Activated B cell treated with CpG ODN at 0.5 μM for 24 hours (primary cell): Measurements from ENCODE around the gene SP2. TPM values are rescaled to one million over a fixed set of nuclear protein-coding genes. Genes with fewer than 3 reads are reported as not detected.

ENCODE experiments used
- ATAC-seq: fragments of 200-7000 bp; cut with Tn5 transposase; one replicate; pipeline ENCODE4 v1.10.0; 2021; ENCODE audit warnings: low read depth, mild to moderate bottlenecking, moderate library complexity
- CTCF ChIA-PET: fragments of 350-600 bp; sonication (Branson Sonifier 250); formaldehyde crosslinking; loops from one replicate; lab custom pipeline; 2021; ENCODE audit warnings: antibody characterized with exemption; lab: Charles Lee
- POLR2A ChIA-PET: fragments of 350-600 bp; sonication (Branson Sonifier 250); formaldehyde crosslinking; loops from one replicate; lab custom pipeline; 2021; ENCODE audit warnings: antibody characterized with exemption; lab: Charles Lee
- DNase-seq: peaks from one replicate; pipeline ENCODE4 v3.0.0; 2022
- H3K27ac Mint-ChIP-seq: one replicate; pipeline ENCODE4 v1.8.0; 2020; ENCODE audit warnings: mixed read lengths
- H3K27me3 Mint-ChIP-seq: one replicate; pipeline ENCODE4 v1.8.0; 2021; ENCODE audit warnings: mixed read lengths
- H3K36me3 Mint-ChIP-seq: one replicate; pipeline ENCODE4 v1.8.0; 2021; ENCODE audit warnings: low read depth, mixed read lengths
- H3K4me1 Mint-ChIP-seq: one replicate; pipeline ENCODE4 v1.8.0; 2021; ENCODE audit warnings: mixed read lengths
- H3K4me3 Mint-ChIP-seq: one replicate; pipeline ENCODE4 v1.8.0; 2020; ENCODE audit warnings: mild to moderate bottlenecking, mixed read lengths
- H3K9me3 Mint-ChIP-seq: one replicate; pipeline ENCODE4 v1.8.0; 2020; ENCODE audit warnings: mixed read lengths
- intact Hi-C: fragments of 100-400 bp; cut with micrococcal nuclease; formaldehyde crosslinking; loops from one replicate; pipeline ENCODE4 v1.15.1; 2024
- total RNA-seq: library from RNA; stranded (reverse); gene quantifications from 2 replicates; pipeline ENCODE4 v1.2.3, GENCODE V29; 2022
- TF ChIP-seq, protein P1 (sequence below): fragments of 200-600 bp; IDR thresholded peaks from one replicate; pipeline ENCODE4 v1.8.0; 2022; ENCODE audit warnings: antibody characterized with exemption, mild to moderate bottlenecking

SP2 gene
- total RNA-seq, 1 donor from 2014 or later: 28.5 TPM

DNA sequence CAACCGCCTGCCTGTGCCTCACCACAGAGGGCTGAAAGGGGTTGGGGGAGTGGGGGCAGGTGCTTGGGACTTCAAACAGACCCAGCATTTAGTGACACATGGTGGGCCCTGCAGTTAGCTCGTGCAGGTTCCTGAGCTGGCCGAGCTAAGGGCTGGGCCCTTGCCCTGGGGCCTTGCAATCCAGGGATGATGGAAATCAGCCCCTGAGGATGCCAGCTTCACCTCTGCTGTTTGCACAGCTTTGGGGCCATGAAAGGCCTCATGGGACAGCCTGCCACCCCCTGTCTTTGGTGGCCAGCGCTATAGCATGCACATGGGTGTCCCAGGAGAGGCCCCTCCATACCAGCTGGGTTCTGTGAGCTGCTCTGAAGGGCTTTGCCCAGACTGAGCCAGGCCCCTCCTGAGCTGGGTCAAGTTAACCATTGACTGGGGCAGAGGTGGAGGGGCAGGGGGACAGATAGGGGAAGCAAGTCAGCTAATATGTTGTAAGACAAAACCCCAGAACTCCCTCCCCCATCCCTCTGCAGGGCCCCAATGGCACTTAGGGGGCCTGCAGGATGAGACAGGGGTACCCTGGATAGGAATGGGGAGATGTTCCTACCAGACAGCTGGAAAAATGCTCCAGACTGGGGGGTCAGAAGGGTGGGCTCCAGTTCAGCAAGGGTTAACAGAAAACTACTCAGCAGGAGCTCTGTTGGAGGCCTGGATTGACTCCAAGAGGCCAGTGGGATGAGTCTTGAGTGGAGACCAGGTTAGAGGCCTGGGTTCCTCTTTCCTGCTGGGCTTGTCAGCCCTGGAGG is 61.0 kb downstream of the SP2 start:
- ChIA-PET POLR2A (no interaction called here), CTCF (interaction anchor here (0.7 to 2.0 kb wide), 3 partner anchors 10 to 123 kb away, joined by 3 to 9 read pairs (median 4); no protein-coding TSS in a partner anchor)
- no peak overlapping the region for H3K4me3 Mint-ChIP-seq
- DNase-seq (no peak), ATAC-seq (no peak)
- intact Hi-C loops: no loop called here
- H3K36me3 Mint-ChIP-seq: no peaks in the 10 kb centered on the region
- H3K9me3 Mint-ChIP-seq: no peaks in the 10 kb centered on the region
- H3K27ac Mint-ChIP-seq: no peak overlapping the region
- H3K4me1 Mint-ChIP-seq: no peaks in the 10 kb centered on the region
- no peaks in the 10 kb centered on the region for H3K27me3 Mint-ChIP-seq
- TF ChIP-seq, protein P1, sequence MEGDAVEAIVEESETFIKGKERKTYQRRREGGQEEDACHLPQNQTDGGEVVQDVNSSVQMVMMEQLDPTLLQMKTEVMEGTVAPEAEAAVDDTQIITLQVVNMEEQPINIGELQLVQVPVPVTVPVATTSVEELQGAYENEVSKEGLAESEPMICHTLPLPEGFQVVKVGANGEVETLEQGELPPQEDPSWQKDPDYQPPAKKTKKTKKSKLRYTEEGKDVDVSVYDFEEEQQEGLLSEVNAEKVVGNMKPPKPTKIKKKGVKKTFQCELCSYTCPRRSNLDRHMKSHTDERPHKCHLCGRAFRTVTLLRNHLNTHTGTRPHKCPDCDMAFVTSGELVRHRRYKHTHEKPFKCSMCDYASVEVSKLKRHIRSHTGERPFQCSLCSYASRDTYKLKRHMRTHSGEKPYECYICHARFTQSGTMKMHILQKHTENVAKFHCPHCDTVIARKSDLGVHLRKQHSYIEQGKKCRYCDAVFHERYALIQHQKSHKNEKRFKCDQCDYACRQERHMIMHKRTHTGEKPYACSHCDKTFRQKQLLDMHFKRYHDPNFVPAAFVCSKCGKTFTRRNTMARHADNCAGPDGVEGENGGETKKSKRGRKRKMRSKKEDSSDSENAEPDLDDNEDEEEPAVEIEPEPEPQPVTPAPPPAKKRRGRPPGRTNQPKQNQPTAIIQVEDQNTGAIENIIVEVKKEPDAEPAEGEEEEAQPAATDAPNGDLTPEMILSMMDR: no peak

DNA sequence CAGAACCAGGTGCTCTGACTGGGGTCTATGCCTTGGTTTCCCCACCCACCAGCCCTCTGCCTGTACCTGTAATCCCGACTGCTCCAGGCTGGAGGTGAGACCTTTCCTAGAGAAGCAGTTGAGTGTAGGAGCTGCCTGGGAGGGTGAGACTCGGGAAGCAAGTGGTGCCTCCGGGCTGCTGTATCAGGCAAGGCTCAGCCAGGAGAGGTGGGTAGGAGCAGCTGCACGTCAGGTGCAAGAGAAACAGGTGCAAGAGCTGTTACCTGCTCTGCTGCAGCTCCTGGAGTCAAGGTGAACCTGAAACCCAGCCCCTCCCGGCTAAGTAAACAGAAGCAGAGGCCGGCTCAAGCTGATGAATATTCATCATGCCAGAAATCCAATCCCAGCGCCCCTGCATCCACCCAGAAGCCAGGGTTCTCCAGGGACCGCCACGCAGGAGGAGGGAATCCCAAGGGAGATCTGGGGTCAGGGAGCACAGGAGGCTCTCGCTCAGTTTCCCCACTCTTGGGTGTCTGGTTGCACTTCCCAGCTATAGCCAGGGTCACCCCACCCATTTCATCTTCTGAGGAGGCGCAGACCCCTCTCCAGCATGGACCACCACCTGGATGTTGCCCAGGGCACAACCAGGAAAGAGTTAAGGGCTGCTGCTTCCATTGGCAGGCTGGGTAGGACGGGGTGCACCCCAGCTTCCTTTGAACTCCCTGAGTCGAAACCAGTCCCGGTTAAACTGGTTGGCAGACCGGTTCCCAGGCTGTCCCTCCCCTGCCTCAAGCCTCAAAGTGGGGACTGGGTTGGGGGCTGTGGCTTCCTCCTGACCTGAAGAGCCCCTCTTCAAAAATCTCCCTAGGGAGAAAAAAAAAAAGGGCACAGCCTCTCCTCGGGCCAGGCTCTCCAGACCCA is 61.8 kb downstream of the SP2 start, which contains the start of gene PRR15L:
Gene PRR15L (minus strand): TSS at position 293 of the 900 bp plus-strand sequence. CDS start 4,649 bp downstream, outside the sequence.
- ChIA-PET POLR2A (no interaction called here), CTCF (interaction anchor here (0.7 to 1.4 kb wide), 2 partner anchors 20 to 122 kb away, joined by 3 to 4 read pairs; no protein-coding TSS in a partner anchor)
- intact Hi-C loops: no loop called here
- TF ChIP-seq, protein P1: no peak
- H3K4me3 Mint-ChIP-seq: no peak within 1 kb of the TSS
- no peaks in the 10 kb centered on the region for H3K4me1 Mint-ChIP-seq
- no peaks in the 10 kb centered on the region for H3K9me3 Mint-ChIP-seq
- DNase-seq (no peak), ATAC-seq (no peak)
- no peak within 1 kb of the TSS for H3K27ac Mint-ChIP-seq
- no peaks in the 10 kb centered on the region for H3K27me3 Mint-ChIP-seq
- H3K36me3 Mint-ChIP-seq: no peaks in the 10 kb centered on the region

DNA sequence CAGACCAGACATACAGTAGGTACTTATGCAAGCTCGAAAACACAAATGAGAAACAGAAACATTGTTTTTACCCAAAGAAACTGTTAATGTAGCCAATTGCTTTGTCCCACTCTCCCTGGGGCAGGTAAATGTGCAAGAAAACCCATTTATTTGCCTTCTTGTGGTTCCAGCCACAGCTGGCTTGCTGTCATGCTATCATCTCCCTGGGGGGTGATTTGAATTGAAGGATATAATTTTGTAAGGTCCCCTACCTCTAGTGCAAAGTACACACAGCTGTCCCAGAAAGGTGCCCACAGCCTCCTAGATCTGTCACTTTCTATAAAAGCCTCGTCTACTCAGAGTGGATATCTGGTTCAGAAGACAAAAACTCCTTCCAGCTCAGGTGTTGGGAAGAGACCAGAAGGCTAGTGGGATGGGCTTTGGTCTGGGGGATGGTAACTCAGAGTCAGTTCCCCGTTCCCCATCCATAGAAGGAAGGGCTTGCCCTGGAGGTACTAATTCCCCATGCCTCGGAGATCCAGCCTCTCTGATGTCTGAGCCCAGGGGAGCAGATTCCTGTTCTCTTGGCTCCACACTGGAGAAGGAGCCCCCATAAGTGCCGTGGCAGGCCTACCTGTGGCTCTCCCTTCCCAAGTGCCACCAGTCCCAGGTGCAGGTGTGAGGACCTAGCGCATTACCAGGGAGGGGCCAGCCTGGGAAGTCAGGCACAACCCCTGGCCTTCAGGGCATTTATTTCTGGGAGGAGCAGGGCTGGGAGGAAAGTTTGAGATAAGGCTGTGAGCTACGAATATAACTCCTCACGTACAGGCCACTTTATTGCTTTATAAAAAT is 64.0 kb downstream of the SP2 start:
- ChIA-PET POLR2A (interaction anchor here (0.7 kb wide), 2 partner anchors 11 to 213 kb away, joined by 4 to 7 read pairs; no protein-coding TSS in a partner anchor), CTCF (interaction anchor here (1.2 to 2.5 kb wide), 2 partner anchors 10 kb away, joined by 4 to 8 read pairs; no protein-coding TSS in a partner anchor)
- H3K27ac Mint-ChIP-seq: no peak overlapping the region
- no peak for DNase-seq
- TF ChIP-seq, protein P1: no peak
- H3K9me3 Mint-ChIP-seq: no peaks in the 10 kb centered on the region
- ATAC-seq: no peak
- no peaks in the 10 kb centered on the region for H3K27me3 Mint-ChIP-seq
- H3K4me1 Mint-ChIP-seq: no peaks in the 10 kb centered on the region
- no peaks in the 10 kb centered on the region for H3K36me3 Mint-ChIP-seq
- intact Hi-C loops: no loop called here
- no peak overlapping the region for H3K4me3 Mint-ChIP-seq

DNA sequence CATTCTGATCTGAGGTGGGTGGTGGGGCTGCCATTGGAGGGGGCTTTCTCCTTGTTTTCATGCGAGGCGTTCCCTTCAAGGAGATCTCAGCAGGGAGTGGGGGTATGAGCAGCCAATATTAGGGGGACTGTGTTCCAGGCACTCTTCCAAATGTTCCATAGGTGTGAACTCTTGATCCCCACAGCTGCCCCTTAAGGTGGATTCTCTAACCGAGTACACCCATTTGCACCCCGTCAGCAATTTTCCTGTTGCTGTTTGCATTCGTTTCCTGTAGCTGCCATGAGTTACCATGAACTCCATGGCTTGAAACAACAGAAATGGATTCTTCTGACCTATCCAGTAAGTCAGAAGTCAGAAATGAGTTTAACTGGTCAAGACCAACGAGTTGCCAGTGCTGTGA is 65.4 kb downstream of the SP2 start:
- ChIA-PET CTCF (interaction anchor here (0.9 to 1.0 kb wide), 2 partner anchors 9 to 17 kb away, joined by 3 read pairs; no protein-coding TSS in a partner anchor), POLR2A (interaction anchor here (0.6 to 1.2 kb wide), 2 partner anchors 9 to 22 kb away, joined by 4 to 8 read pairs; partner anchors contain the start of gene CDK5RAP3)
- H3K27me3 Mint-ChIP-seq: no peaks in the 10 kb centered on the region
- no peaks in the 10 kb centered on the region for H3K36me3 Mint-ChIP-seq
- no peak overlapping the region for H3K4me3 Mint-ChIP-seq
- H3K27ac Mint-ChIP-seq: no peak overlapping the region
- no peaks in the 10 kb centered on the region for H3K4me1 Mint-ChIP-seq
- ATAC-seq (no peak), DNase-seq (no peak)
- no peaks in the 10 kb centered on the region for H3K9me3 Mint-ChIP-seq
- TF ChIP-seq, protein P1: no peak
- intact Hi-C loops: no loop called here
